ENCODE data around the gene PSMB2.

- TF ChIP-seq MAZ (IDR thresholded peaks at IDR 0.05; ENCODE audit: borderline replicate concordance, low read depth, low read length) (no peak), CTCF (IDR thresholded peaks at IDR 0.05) (no peak), CBX8 (IDR thresholded peaks at IDR 0.05) (no peak), POLR2A (IDR thresholded peaks at IDR 0.05; ENCODE audit: low read length) (no peak), ZC3H11A (IDR thresholded peaks at IDR 0.05) (no peak), RNF2 (IDR thresholded peaks at IDR 0.05; ENCODE audit: borderline replicate concordance, low read depth) (no peak), NPAS2 (CRISPR knock-in tag; IDR thresholded peaks at IDR 0.05; ENCODE audit: borderline replicate concordance) (no peak), HDAC2 (IDR thresholded peaks at IDR 0.05) (no peak), FOXS1 (CRISPR knock-in tag; IDR thresholded peaks at IDR 0.05) (no peak), HMGXB4 (CRISPR knock-in tag; IDR thresholded peaks at IDR 0.05; ENCODE audit: borderline replicate concordance) (no peak)
Measured at GRCh38 chr1:35588197-35588910, 53.0 kb downstream of the PSMB2 start.
